Stimulated activated CD8-positive, alpha-beta memory T cell treated with anti-CD3 and anti-CD28 coated beads, Interleukin-15, amount 100 ng/mL, for 4 hours (primary cell): ENCODE results near the gene PLCB1.

Source experiments
- DNase-seq, 2 donors: peaks; one replicate each; pipeline ENCODE4 v3.0.0-alpha.2; 2020; ENCODE audit warnings: low read depth in 2 of 2

The PLCB1 gene

DNA sequence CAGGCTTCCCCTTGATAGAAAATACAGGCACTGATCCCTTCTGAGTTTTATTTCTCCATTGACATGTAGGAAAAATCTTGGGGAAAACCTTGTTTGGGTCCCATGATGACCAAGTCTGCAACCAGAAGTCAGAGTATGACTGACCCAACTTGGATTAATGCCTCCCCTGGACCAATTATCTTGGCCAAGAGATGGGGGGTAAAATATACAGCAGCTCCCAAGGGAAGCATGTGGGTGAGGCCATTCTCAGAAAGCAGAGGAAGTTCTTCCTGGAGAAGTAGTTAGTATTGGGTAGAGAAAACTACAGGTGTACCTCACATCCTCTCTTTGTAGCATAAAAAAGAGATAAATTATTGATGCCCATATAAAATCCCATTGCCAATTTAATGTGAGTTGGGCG, 651.7 kb downstream of the PLCB1 start:
- no peak for DNase-seq

DNA sequence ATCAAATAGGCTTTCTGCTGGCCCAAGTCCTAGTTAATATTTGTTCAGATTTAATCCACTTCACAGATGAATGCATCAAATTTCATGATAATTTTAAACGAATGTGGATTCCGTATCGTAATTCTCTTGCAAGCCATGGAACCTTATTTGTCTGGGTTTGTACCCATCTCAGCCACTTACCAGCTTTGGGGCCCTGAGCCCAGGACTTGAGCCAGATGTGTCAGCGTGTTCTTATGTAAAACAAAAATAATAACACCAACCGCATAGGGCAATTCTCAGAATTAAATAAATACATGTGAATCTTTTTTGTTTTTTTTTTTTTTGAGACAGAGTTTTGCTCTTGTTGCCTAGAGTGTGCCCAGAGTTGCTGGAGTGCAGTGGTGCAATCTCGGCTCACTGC, 654.3 kb downstream of the PLCB1 start:
- DNase-seq = no peak

GRCh38 chr20:8787090-8787489, 655.0 kb downstream of the PLCB1 start:
- no peak for DNase-seq

- DNase-seq = no peak
Observed at GRCh38 chr20:8788275-8788674, 656.2 kb downstream of the PLCB1 start.

GRCh38 chr20:8788831-8789230, 656.8 kb downstream of the PLCB1 start:
- no peak for DNase-seq

GRCh38 chr20:8790442-8791074, 658.5 kb downstream of the PLCB1 start:
- DNase-seq = no peak

DNA sequence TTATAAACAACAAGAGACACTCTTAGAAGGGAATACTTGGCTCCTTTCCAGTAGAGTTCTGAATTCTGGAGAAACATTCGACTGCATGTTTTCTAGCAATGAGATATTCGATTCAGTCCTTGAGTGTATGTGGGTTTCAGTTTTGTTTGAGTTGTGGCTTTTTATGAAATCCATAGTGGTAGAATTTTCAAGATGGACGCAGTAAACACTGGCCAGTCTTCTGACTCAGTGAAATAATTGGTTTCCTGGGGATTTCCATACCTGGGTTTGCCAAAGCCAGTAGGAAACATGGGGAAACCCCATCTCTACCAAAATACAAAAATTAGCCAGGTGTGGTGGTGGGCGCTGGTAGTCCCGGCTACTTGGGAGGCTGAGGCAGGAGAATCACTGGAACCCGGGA, 663.3 kb downstream of the PLCB1 start:
- DNase-seq = no peak

GRCh38 chr20:8796088-8796660, 664.1 kb downstream of the PLCB1 start:
- no peak for DNase-seq

GRCh38 chr20:8798505-8798904, 666.4 kb downstream of the PLCB1 start:
- no peak for DNase-seq

DNA sequence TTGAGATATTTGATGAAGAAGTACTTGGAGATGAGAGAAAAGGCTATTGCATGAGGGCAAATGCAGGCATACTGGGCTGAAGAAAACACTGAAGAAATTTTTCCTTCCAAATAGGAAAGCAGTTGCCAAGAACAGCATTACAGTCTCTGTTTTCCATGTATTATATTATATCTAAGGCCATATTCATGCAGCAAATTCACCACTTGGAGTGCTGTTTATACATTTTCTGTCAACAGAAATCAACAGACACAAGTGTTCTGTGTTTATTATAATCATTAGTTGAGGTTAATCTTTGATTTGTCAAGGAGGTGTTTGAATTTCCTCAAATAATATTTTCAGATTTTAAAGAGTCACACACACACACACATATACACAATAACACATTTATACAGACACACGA, 668.0 kb downstream of the PLCB1 start:
- no peak for DNase-seq

DNA sequence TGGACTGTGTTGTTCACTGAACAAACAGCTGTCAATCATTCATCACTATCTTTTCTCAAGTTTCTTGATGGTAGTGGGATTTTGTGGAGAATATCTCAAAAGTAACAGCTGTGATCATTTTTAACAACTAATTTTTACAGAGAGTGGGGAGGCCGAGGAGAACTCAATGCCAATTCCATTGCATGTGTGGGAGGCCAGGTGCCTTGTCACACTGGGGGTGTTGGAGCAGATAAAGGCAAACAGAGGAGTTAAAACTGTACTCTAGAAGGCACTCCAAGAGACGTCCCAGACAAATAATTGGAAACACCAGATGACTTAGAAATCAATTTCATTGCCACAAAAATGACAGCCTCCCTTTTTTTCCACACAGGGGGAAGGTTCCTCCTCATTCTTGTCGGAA, 669.6 kb downstream of the PLCB1 start:
- no peak for DNase-seq

GRCh38 chr20:8803065-8803464, 671.0 kb downstream of the PLCB1 start:
- no peak for DNase-seq

- no peak for DNase-seq
Observed at GRCh38 chr20:8803941-8804340, 671.9 kb downstream of the PLCB1 start.

DNA sequence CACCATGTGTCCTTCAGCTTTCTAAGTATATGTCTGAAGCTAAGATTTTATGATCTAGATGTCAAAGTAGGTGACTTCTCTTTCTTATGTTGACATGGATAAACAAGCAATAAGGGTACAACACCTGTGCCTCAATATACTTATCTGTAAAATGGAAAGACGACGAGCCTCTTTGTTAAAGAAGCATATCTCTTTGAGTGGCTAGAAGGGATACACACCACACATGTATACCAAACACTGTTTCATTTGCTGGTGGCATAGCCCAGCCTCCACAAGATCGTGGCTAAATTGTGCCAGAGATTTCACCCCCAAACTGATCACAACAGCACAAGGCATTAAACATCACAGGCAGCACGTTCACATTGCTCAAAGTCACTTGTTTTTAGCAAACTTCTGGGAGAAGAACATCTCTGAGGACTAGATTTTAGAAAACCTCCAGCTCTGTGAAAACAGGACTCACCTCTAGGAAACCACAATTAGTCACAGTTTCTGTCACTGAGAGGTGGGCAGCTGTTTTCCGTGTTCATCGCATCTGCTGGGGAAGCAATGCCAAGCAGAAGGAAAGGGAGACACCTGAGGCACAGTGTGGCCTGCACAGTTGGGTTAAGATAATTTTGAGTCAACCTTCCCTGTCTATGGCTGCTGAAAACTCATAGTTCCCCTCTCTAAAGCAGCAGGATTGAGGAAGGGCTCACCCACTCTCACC, 673.8 kb downstream of the PLCB1 start:
- DNase-seq = no peak

- no peak for DNase-seq
Observed at GRCh38 chr20:8807480-8808201, 675.6 kb downstream of the PLCB1 start.

- no peak for DNase-seq
Observed at GRCh38 chr20:8808202-8808535, 676.1 kb downstream of the PLCB1 start.

- no peak for DNase-seq
Observed at GRCh38 chr20:8809107-8809953, 677.3 kb downstream of the PLCB1 start.

- DNase-seq = no peak
Observed at GRCh38 chr20:8811801-8812594, 679.9 kb downstream of the PLCB1 start.

GRCh38 chr20:8812817-8813216, 680.8 kb downstream of the PLCB1 start:
- no peak for DNase-seq

GRCh38 chr20:8815208-8815607, 683.1 kb downstream of the PLCB1 start:
- DNase-seq = no peak

DNA sequence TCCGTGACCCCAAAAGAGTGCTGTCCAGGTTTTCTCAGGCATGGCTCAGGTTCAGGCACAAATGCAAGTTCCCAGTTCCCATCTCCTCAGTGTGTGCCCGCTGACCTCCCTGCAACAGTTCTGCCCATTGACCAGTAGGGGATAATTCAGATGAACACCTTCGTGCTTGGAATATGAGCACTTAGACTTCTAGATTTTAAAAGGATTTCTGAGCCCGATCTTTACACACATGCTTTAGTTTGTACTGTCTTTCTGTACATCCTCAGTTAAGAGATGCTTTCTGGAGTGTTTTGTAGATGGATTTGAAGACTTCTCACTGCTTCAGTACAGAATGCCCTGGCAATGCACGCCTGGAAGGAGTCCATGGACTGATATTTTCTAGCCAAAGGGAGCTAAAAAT, 697.2 kb downstream of the PLCB1 start:
- no peak for DNase-seq
